GM21423 (cell line): ENCODE data around the gene MIEF1.
"Not testable (repeated sequence)": the region's sequence is repeated elsewhere in the genome, so short reads cannot be mapped to it uniquely, and the experiment has no call there.

Experiments used
- ATAC-seq: cut with Tn5 transposase; IDR thresholded peaks from one replicate; pipeline ENCODE4 v1.9.1; 2021; ENCODE audit warnings: mild to moderate bottlenecking, moderate library complexity; ENCODE audit not compliant: unreplicated experiment

The MIEF1 gene

DNA sequence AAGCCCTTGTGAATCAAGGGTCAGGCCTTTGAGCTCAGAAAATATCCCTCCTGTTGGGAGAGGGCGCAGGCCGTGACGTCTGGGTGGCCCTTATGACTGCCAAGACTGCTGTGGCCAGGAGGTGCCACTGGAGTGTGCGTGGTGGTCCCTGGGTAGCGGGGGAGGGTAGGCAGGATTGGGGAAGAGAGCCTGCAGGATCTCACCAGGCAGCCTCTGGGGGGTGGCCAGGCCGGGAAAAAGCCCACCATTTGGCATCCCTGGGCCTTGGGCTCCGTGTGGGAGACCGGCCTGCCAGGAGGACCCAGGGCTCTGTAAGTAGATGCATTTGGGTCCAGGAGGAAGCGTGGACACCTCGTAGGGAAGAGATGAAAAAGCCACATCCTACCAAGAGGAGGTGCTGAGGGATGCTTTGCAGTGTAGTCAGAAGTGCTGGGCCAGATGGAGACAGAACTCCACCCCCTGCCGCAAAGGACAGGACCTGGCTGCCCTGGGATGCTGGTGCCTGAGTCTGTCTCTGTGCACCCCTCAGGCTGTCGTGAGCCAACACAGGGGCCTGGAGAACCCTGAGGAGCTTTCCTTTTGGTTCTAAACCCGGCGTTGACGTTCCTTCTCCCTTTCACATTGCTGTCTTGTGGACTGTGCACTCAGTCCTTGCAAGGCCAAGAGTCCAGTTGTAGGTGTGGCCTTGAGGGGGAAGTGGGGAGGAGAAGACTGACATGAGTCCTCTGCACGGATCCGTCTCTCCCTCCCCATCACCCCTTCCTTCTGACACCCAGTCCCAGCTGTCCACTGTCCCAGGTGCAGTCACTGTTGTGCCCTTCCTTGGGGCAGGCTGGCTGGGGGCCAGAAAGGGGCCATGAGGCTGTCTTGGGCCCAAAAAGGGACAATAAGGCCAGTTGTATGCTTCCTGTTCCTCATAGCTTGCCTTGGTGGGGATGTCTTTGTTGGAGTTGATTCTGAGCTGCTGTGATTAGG is 12.7 kb upstream of the MIEF1 start:
- ATAC-seq, result no peak

- no peak for ATAC-seq
Measured at GRCh38 chr22:39490135-39490798, 11.8 kb upstream of the MIEF1 start.

- ATAC-seq, result no peak
Measured at GRCh38 chr22:39490966-39491680, 11.0 kb upstream of the MIEF1 start.

DNA sequence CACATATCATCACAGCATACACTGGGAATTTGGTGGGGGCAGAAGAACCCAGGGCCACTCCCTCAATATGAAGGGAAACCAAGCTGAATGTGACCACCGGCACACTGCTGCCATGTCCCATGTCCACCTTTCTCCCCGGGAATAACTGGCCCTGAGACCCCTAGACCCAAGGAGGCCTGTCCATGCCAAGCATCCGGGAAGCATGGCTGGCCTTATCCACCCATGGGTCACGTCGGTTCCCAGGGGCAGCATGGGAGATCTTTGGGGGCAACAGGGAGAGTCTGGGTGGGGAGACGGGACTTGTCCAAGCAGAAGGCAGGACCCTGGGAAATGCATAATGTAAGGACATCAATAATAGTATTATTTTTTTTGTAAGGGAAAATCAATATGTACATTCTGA is 10.4 kb upstream of the MIEF1 start:
- no peak for ATAC-seq

- no peak for ATAC-seq
Measured at GRCh38 chr22:39492186-39492585, 9.9 kb upstream of the MIEF1 start.

GRCh38 chr22:39493759-39494158 is 8.3 kb upstream of the MIEF1 start:
- ATAC-seq, result no peak

- ATAC-seq, result no peak
Measured at GRCh38 chr22:39494471-39495120, 7.5 kb upstream of the MIEF1 start.

- ATAC-seq, result no peak
Measured at GRCh38 chr22:39496131-39496838, 5.8 kb upstream of the MIEF1 start.

DNA sequence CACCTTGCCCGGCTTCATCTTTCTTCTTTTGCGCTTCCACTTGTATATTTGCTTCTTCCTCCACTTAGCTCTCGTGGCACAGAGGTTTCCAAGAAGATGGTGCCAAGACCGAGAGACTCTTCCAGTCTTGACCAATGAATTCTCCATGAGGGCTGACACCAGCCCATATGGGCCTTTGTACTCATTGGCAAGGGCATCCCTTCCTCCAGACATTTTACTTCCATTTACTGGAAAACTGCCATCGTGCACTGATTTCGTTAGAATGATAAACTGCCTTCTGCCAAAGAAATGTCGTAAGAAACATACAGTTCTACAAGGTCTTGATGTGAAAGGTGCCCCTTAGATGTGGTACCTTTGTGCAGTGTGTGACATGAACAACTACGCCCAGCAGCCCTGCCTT is 4.7 kb upstream of the MIEF1 start:
- ATAC-seq, result no peak

DNA sequence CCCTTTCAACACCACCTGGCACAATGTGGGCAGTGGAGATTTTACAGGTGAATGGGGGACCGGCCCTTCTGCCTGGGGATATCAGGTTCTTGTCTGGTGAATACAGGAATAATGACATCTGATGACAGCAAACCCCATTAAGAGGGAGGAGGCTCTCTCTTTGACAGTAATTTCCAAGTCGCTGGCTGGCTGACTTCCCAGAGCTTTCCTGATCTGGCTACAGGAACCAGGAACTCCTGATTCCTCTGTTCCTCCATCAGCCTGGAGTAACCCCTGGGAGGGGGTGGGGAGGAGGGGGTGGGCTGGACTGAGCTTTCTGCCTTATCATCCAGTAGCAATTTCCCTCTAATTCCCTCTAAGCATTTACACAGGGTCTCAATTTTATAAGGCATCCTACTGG is 3.7 kb upstream of the MIEF1 start:
- no peak for ATAC-seq

- ATAC-seq, result no peak
Measured at GRCh38 chr22:39498802-39499201, 3.3 kb upstream of the MIEF1 start.

DNA sequence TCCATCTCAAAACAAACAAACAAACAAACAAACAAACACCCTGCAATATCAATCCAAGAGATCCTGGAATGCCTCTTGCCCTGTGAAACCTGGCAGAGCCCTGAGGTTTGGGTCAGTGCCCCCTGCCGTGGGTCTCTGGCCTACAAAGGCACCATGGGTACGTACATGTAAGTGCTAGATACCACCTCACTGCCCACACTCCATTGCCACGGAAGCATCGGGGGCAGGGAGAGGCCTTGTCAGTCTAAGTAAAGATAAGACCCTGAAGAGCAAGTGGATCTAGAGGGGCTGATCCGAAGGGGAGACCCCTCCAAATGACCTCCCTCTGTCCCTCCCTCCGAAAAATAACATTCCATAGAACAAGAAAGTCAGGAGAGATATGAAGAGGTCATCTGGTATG is 2.0 kb upstream of the MIEF1 start:
- no peak for ATAC-seq

GRCh38 chr22:39501644-39502108 is 414 bp upstream of the MIEF1 start:
- no peak for ATAC-seq

- no peak for ATAC-seq
Measured at GRCh38 chr22:39502789-39503409, 809 bp downstream of the MIEF1 start.

DNA sequence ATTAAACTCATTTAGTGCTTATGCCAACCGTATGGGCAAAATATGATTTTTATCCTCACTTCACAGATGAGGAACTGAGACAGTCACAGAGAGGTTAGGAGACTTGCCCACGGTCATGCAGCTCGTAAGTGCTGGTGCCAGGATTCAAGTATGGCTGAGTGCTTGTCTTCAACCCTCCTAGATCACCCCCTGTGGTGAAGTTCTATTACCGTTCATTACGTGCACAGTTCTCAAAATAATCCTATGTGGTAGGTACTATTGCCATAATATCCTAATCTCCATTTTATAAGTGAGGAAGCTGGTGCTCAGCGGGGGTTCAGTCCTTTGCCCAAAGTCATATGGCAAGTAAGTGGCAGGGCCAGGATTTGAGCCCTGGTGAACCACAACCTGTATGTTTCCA is 1.5 kb downstream of the MIEF1 start:
- no peak for ATAC-seq

- no peak for ATAC-seq
Measured at GRCh38 chr22:39504071-39504470, 2.0 kb downstream of the MIEF1 start.

DNA sequence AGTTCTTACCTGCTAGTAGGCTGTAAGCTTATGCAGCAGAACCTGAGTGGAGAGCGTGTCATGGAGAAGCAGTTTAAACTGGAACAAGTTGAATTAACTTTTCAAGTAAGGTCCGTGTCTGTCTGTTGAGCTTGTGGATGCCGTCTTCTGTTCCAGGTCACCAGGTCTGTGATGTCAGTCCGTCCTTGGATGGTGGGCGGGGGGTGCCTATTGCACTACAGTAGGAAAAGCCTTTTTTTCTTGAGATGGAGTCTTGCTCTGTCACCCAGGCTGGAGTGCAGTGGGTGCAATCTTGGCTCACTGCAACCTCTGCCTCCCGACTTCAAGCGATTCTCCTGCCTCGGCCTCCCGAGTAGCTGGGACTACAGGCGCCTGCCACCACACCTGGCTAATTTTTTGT is 4.9 kb downstream of the MIEF1 start:
- not testable (repeated sequence) for ATAC-seq

DNA sequence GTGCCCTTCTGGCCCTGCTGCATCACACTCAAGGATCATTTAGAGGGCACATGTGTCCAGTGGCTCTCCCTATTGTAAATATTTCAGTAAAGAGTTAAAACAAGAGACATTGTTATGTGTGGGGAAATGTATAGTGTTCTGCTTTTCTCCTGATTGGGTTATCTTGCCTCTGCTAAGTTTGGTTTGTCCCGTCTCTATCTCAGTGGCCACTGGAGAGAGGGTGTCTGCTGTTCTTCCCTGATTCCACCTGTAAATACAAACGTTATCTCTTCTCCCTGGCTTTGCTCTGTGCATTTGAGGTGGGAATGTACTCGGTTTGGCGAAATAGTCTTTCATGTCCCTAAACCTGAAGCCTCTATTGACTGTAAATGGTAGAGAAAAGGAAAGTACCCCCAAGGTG is 6.3 kb downstream of the MIEF1 start:
- ATAC-seq, result no peak

- no peak for ATAC-seq
Measured at GRCh38 chr22:39510529-39511149, 8.5 kb downstream of the MIEF1 start.
